Measurements from ENCODE around the gene PEAR1.

The PEAR1 gene

DNA sequence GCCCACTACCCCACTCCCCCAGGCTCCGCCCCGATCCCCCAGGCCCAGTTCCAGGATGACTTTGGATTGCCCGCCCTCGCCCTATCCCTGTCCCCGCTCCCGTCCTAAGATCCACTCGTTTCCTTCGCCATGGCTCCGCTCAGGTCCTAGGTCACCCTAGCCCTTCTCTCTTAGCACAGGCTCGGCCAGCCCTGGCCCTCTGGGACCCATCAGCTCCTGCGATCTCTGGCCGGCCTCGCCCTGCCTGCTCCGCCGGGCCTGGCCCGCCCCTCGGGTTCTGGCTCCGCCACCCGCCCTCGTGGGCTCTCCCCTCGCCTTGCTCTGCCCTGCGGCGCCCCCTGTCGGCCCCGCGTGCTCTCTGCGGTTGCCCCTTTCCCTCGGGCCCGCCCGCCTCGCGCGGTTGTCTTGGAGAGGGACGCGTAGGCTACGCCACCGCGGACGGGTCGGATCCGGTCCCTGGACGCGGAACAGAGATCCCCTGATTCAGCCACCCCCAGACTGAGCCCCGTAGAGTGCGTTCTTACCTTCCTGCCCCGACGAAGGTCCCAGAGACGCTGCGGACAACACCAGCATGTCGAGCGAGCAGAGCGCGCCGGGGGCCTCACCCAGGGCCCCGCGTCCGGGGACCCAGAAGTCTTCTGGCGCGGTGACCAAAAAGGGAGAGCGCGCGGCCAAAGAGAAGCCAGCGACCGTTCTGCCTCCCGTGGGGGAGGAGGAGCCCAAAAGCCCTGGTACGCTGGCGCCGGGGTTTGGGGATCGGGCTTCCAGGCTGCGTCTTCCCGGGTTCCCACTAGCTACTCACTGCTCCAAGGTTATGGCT lies 26.9 kb downstream of the PEAR1 start, which contains the start of gene LRRC71:
Gene LRRC71, plus strand, starts transcription at position 400 of the 820 bp plus-strand sequence. Its CDS starts 172 bp downstream, at position 572.
- Histone ChIP-seq H3K4me2 (ENCODE audit: insufficient read depth, low read length) (no peak within 1 kb of the TSS), H2AFZ (ENCODE audit: low read depth, low read length) (no peak within 1 kb of the TSS), H3K27ac (ENCODE audit: low read length) (no peak within 1 kb of the TSS), H4K20me1 (ENCODE audit: insufficient read depth, low read length) (peaks cover 4% of the 10 kb centered on the region; the same call in 1 of the 2 replicates), H3K9me3 (ENCODE audit: insufficient read depth, low read length, severe bottlenecking) (no peaks in the 10 kb centered on the region), H3K4me3 (ENCODE audit: low read depth in 1 of 2, low read length in 2 of 2) (no peak within 1 kb of the TSS), H3K4me1 (ENCODE audit: insufficient read depth, low read length) (no peaks in the 10 kb centered on the region), H3K79me2 (ENCODE audit: insufficient read depth, low read length) (no peaks in the 10 kb centered on the region), H3K27me3 (ENCODE audit: insufficient read depth, low read length, poor library complexity) (peaks cover 8% of the 10 kb centered on the region), H3K9ac (ENCODE audit: low read depth, low read length) (no peak within 1 kb of the TSS), H3K36me3 (ENCODE audit: insufficient read depth, low read length) (no peaks in the 10 kb centered on the region)
- DNase-seq (no peak), ATAC-seq (ENCODE audit: insufficient read depth, low read depth) (no peak)
- TF ChIP-seq, protein P1, sequence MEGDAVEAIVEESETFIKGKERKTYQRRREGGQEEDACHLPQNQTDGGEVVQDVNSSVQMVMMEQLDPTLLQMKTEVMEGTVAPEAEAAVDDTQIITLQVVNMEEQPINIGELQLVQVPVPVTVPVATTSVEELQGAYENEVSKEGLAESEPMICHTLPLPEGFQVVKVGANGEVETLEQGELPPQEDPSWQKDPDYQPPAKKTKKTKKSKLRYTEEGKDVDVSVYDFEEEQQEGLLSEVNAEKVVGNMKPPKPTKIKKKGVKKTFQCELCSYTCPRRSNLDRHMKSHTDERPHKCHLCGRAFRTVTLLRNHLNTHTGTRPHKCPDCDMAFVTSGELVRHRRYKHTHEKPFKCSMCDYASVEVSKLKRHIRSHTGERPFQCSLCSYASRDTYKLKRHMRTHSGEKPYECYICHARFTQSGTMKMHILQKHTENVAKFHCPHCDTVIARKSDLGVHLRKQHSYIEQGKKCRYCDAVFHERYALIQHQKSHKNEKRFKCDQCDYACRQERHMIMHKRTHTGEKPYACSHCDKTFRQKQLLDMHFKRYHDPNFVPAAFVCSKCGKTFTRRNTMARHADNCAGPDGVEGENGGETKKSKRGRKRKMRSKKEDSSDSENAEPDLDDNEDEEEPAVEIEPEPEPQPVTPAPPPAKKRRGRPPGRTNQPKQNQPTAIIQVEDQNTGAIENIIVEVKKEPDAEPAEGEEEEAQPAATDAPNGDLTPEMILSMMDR (IDR thresholded peaks at IDR 0.05; ENCODE audit: borderline replicate concordance, extremely low read depth, low read length, poor library complexity, severe bottlenecking) = peak; percentile 16
- no peak for TF ChIP-seq EZH2 (IDR thresholded peaks at IDR 0.05; ENCODE audit: borderline replicate concordance, low read depth, low read length, severe bottlenecking)

DNA sequence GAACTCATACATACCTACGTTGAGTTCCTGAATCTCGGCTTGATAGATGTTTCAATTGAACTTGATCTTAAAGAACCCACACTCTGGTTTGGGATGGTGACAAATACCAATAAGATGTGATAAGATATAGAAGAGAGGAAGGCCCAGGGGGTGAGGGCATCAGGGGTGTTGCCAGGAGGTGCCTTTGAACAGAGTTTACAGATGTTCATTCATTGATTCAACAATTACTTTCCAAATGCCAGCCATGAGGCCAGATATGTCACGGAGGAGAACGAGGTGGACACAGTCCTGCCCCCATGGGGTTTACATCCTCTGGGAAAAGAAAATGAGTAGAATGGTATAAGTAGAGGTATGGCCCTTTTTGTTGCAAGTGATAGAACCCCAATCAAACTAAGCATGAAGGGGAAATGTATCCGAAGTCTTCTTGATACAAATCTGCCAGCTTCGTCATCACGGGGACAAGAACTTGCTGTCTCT lies 27.6 kb downstream of the PEAR1 start:
- no peak for ATAC-seq (ENCODE audit: insufficient read depth, low read depth)
- no peak for TF ChIP-seq EZH2 (IDR thresholded peaks at IDR 0.05; ENCODE audit: borderline replicate concordance, low read depth, low read length, severe bottlenecking)
- H4K20me1 ChIP-seq (ENCODE audit: insufficient read depth, low read length) = peaks cover 4% of the 10 kb centered on the region; the same call in 1 of the 2 replicates
- H3K4me3 ChIP-seq (ENCODE audit: low read depth in 1 of 2, low read length in 2 of 2) = no peak overlapping the region
- H3K36me3 ChIP-seq (ENCODE audit: insufficient read depth, low read length) = no peaks in the 10 kb centered on the region
- no peak overlapping the region for H3K27ac ChIP-seq (ENCODE audit: low read length)
- no peak for DNase-seq
- H2AFZ ChIP-seq (ENCODE audit: low read depth, low read length) = no peak overlapping the region
- no peak overlapping the region for H3K4me2 ChIP-seq (ENCODE audit: insufficient read depth, low read length)
- no peak overlapping the region for H3K9ac ChIP-seq (ENCODE audit: low read depth, low read length)
- no peaks in the 10 kb centered on the region for H3K79me2 ChIP-seq (ENCODE audit: insufficient read depth, low read length)
- H3K27me3 ChIP-seq (ENCODE audit: insufficient read depth, low read length, poor library complexity) = peaks cover 8% of the 10 kb centered on the region
- H3K4me1 ChIP-seq (ENCODE audit: insufficient read depth, low read length) = no peaks in the 10 kb centered on the region
- H3K9me3 ChIP-seq (ENCODE audit: insufficient read depth, low read length, severe bottlenecking) = no peaks in the 10 kb centered on the region

DNA sequence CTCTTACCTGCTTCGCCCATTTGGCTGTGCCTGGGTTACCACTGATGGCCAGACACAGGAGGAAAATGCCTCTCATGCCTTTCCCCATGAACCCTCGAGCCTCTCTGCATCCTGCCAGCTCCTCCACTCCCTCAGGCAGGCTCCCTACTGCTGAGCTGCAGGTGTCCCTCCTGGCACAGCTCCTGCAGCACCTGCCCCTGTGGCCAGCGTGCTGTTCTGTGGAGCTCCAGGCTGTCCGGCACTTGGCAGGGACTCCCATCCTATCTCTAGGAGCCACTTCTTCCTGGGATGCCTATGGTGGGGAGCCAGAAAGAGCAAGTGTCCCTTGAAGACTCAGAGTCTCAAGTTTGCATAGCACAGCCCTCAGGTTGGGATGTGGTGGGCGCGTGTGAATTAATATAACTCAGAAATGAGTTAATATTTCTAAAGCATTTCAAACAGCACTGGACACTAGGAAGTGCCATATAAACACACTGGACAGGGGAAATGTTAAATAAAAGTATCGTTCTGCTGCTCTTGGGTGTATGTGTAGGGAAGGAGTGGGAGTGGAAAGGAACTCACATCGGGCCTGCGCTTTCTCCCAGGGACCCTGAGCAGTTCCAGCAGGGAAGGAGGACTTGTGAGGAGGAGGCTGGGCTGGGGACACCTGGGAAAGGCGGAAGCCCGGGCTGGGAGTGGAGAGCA lies 29.6 kb downstream of the PEAR1 start:
- no peak for ATAC-seq (ENCODE audit: insufficient read depth, low read depth)
- H3K79me2 ChIP-seq (ENCODE audit: insufficient read depth, low read length) = no peaks in the 10 kb centered on the region
- DNase-seq = no peak
- H3K27me3 ChIP-seq (ENCODE audit: insufficient read depth, low read length, poor library complexity) = peaks cover 23% of the 10 kb centered on the region
- no peak overlapping the region for H3K4me2 ChIP-seq (ENCODE audit: insufficient read depth, low read length)
- TF ChIP-seq, protein P1 (IDR thresholded peaks at IDR 0.05; ENCODE audit: borderline replicate concordance, extremely low read depth, low read length, poor library complexity, severe bottlenecking) = no peak
- no peak for TF ChIP-seq EZH2 (IDR thresholded peaks at IDR 0.05; ENCODE audit: borderline replicate concordance, low read depth, low read length, severe bottlenecking)
- no peak overlapping the region for H3K4me3 ChIP-seq (ENCODE audit: low read depth in 1 of 2, low read length in 2 of 2)
- no peak overlapping the region for H3K27ac ChIP-seq (ENCODE audit: low read length)
- no peaks in the 10 kb centered on the region for H3K4me1 ChIP-seq (ENCODE audit: insufficient read depth, low read length)
- H4K20me1 ChIP-seq (ENCODE audit: insufficient read depth, low read length) = peaks cover 4% of the 10 kb centered on the region; the same call in 1 of the 2 replicates
- H3K9me3 ChIP-seq (ENCODE audit: insufficient read depth, low read length, severe bottlenecking) = no peaks in the 10 kb centered on the region
- H2AFZ ChIP-seq (ENCODE audit: low read depth, low read length) = no peak overlapping the region
- no peaks in the 10 kb centered on the region for H3K36me3 ChIP-seq (ENCODE audit: insufficient read depth, low read length)
- H3K9ac ChIP-seq (ENCODE audit: low read depth, low read length) = no peak overlapping the region
